Lung (tissue), 12 donors: ENCODE results near the gene BABAM2. TPM values are rescaled to one million over a fixed set of nuclear protein-coding genes. Genes with fewer than 3 reads are reported as not detected.

Source experiments
- ATAC-seq: fragments of 200-7000 bp; cut with Tn5 transposase; one replicate; pipeline ENCODE4 v1.9.1; 2020; ENCODE audit warnings: moderate number of reproducible peaks; ENCODE audit not compliant: insufficient read depth, low FRiP score
- DNase-seq, 3 donors: peaks; one replicate each; pipeline ENCODE4 v3.0.0-alpha.2; 2013 to 2017
- H3K27ac ChIP-seq, 2 donors: one replicate each; pipeline ENCODE4 v1.5.1; 2013; ENCODE audit warnings: mild to moderate bottlenecking in 2 of 2, moderate library complexity in 2 of 2, control low read depth in 1 of 2, inconsistent platforms in 1 of 2, low read depth in 1 of 2, low read length in 1 of 2
- H3K27me3 ChIP-seq, 3 donors: one replicate each; pipeline ENCODE4 v1.5.1; 2013; ENCODE audit warnings: low read length in 2 of 3; ENCODE audit not compliant: control insufficient read depth in 3 of 3, insufficient read depth in 3 of 3
- H3K36me3 ChIP-seq, 4 donors: one replicate each; pipeline ENCODE4 v1.5.1; 2013; ENCODE audit warnings: low read length in 4 of 4, mild to moderate bottlenecking in 1 of 4, moderate library complexity in 1 of 4; ENCODE audit not compliant: control insufficient read depth in 4 of 4, insufficient read depth in 4 of 4
- H3K4me1 ChIP-seq, 5 donors: one replicate each; pipeline ENCODE4 v1.5.1; 2013; ENCODE audit warnings: low read length in 5 of 5, mild to moderate bottlenecking in 2 of 5, moderate library complexity in 1 of 5; ENCODE audit not compliant: control insufficient read depth in 5 of 5, insufficient read depth in 5 of 5
- H3K4me3 ChIP-seq: one replicate; pipeline ENCODE4 v1.5.1; 2013; ENCODE audit warnings: mild to moderate bottlenecking, control low read depth, moderate library complexity
- H3K9ac ChIP-seq, 2 donors: one replicate each; pipeline ENCODE4 v1.5.1; 2013; ENCODE audit warnings: low read length in 2 of 2, control low read depth in 1 of 2; ENCODE audit not compliant: insufficient read depth in 1 of 2
- H3K9me3 ChIP-seq, 4 donors: one replicate each; pipeline ENCODE4 v1.5.1; 2013; ENCODE audit warnings: low read length in 3 of 4, mild to moderate bottlenecking in 1 of 4, moderate library complexity in 1 of 4; ENCODE audit not compliant: control insufficient read depth in 4 of 4, insufficient read depth in 3 of 4
- WGBS, 2 donors: extraction: QIAGEN DNeasy Blood & Tissue Kit; methylation state at CpG; one replicate each; pipeline ENCODE4 v1.1.7; 2013; 5-methylcytosine and 5-hydroxymethylcytosine counted together
- polyA plus RNA-seq, 2 donors: library from polyadenylated mRNA; stranded (reverse); fragments of 200-250 nt; gene quantifications; one replicate each; pipeline ENCODE4 v1.2.1, GENCODE V29; 2013
- total RNA-seq, 2 donors: library from RNA; depleted of rRNA in 1 of 2; stranded (reverse); fragments of >200 nt in 1 of 2; gene quantifications; one replicate each; pipeline ENCODE4 v1.2.1, GENCODE V29; 2014 to 2021
- TF ChIP-seq, protein P1 (sequence below): IDR thresholded peaks from 2 replicates; pipeline ENCODE4 v1.5.1; 2012; ENCODE audit warnings: mild to moderate bottlenecking; ENCODE audit errors: control extremely low read depth, extremely low read depth
- donor health status: control.
- donor health status: control.
- donor health status: Bipolar disorder and iron deficiency.
- donor health status: healthy.
- donor health status: DM: yes; HTN: yes; CAD: no.

BABAM2 gene
- total and polyA plus RNA-seq, 4 donors, result 19.0 to 43.3 (median 33.7) TPM

DNA sequence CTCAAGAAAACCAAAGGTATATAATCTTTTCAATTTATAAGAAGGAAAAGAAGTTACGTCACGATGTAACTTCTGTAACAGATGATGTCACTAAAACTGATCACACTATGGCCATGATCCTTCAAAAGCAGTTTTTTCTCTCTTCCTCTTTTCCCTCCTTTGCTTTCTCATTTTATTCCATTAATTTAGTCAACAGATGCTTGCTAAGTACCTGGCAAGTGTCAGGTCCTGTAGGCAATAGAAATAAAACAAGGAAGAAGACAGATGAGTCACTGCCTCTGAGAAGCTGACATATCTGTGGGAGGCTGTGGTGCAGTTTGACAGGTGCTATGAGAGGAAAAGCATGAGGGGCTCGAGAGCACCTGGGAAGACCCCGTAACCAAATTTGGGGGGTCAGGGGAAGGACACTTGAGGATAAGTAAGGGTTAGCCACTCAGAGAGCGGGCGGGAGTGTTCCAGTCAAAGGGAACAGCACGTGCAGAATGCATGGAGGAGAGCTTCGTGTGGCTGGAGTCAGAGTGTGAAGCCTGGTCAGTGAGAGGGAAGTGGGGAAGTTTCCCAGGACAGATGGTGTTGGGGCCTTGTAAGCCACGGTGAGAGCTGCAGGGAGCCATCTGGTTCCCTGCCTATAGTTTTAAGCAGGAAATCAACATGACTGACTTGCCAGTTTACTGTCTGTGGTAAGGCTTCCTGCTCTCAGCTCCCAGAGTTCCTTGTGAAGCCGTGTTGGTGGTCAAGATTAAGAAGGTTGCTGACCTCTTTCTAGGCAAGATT lies 303.3 kb downstream of the BABAM2 start:
- Histone ChIP-seq H3K9me3 (no peaks in the 10 kb centered on the region), H3K4me3 (no peak overlapping the region), H3K36me3 (no peaks in the 10 kb centered on the region), H3K27me3 (no peaks in the 10 kb centered on the region), H3K4me1 (no peaks in the 10 kb centered on the region), H3K9ac (no peak overlapping the region), H3K27ac (no peak overlapping the region)
- 65 to 75% methylated on average over 10 of the region's 10 CpGs for WGBS, 2 donors
- ATAC-seq (no peak), DNase-seq (peak; percentile 52 to 82 (median 69))
- TF ChIP-seq, protein P1, sequence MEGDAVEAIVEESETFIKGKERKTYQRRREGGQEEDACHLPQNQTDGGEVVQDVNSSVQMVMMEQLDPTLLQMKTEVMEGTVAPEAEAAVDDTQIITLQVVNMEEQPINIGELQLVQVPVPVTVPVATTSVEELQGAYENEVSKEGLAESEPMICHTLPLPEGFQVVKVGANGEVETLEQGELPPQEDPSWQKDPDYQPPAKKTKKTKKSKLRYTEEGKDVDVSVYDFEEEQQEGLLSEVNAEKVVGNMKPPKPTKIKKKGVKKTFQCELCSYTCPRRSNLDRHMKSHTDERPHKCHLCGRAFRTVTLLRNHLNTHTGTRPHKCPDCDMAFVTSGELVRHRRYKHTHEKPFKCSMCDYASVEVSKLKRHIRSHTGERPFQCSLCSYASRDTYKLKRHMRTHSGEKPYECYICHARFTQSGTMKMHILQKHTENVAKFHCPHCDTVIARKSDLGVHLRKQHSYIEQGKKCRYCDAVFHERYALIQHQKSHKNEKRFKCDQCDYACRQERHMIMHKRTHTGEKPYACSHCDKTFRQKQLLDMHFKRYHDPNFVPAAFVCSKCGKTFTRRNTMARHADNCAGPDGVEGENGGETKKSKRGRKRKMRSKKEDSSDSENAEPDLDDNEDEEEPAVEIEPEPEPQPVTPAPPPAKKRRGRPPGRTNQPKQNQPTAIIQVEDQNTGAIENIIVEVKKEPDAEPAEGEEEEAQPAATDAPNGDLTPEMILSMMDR, result no peak

DNA sequence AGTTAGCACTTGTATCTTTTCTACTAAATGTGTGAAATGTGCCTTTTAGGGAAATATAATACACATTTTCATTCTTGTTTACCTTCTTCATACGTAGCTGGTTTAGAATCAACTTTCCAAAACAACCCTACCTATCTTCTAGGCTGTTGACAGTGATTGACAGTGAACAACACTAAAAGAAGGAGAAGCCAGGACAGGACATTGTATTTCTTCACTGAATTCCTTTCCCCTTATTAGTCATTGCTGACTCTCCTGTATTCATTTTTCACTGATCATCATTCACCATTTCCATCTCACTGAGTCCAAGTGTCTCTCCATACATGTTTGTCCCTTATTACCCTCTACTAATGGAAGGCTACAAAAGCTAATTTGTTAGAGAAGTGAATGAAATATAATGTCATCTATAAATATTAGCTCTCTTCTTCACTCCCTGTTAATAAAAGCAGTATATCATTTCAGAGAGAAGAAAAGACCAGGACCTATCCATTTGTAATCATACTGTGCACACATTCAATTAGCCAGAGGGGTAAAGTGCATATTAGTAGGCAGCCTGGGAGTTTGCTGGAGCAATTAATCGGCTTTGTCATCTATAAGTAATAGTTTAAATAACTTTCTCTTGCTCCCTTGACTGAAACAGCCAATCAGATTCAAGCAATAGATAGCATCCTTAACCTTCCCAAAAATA lies 309.6 kb downstream of the BABAM2 start:
- 93% methylated on average over 2 of the region's 2 CpGs for WGBS, 2 donors
- H3K9me3 ChIP-seq, result no peaks in the 10 kb centered on the region
- ATAC-seq, result no peak
- no peaks in the 10 kb centered on the region for H3K27me3 ChIP-seq
- no peak overlapping the region for H3K27ac ChIP-seq
- H3K9ac ChIP-seq, result no peak overlapping the region
- H3K4me1 ChIP-seq, result peaks cover 0 to 11% (median 1%) of the 10 kb centered on the region in 5 donors
- no peak for DNase-seq
- no peak overlapping the region for H3K4me3 ChIP-seq
- TF ChIP-seq, protein P1, result no peak
- H3K36me3 ChIP-seq, result no peaks in the 10 kb centered on the region

DNA sequence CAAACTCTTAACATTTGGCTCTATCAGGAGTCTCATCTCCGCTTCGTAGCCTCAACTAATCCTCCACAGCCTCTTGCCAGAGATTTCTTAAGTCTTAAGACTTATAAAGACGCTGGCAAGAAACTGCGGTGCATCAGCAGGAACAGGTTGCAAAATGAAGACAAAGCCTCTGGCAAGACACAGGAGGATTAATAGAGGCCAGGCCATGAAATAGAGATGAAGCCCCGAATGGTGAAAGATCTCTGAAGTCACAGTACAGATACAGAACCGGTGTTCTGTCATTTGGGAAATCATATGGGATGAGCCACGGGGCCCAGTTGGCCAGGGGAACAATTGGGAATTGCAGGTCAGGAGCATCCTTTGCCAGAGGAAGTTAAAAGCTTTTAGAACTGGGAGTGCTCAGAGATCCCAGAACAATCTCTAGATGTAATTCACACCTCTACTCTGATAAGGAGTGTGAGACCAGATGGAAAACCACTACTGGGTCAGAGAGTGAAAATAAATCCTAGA lies 311.2 kb downstream of the BABAM2 start:
- peaks cover 0 to 12% (median 1%) of the 10 kb centered on the region in 5 donors for H3K4me1 ChIP-seq
- WGBS, 2 donors, result 80 to 89% methylated on average over 7 of the region's 7 CpGs
- H3K27ac ChIP-seq, result no peak overlapping the region
- H3K27me3 ChIP-seq, result no peaks in the 10 kb centered on the region
- H3K36me3 ChIP-seq, result no peaks in the 10 kb centered on the region
- H3K9me3 ChIP-seq, result no peaks in the 10 kb centered on the region
- H3K9ac ChIP-seq, result no peak overlapping the region
- DNase-seq (peak in 2 of 3 donors; percentile 32 to 45), ATAC-seq (no peak)
- no peak overlapping the region for H3K4me3 ChIP-seq
- TF ChIP-seq, protein P1, result no peak
